Activated CD8-positive, alpha-beta memory T cell treated with anti-CD3 and anti-CD28 coated beads, Interleukin-2, amount 50 U/mL, for 4 hours (primary cell): ENCODE data around the gene BBS9.

Experiments
- DNase-seq: peaks from one replicate; pipeline ENCODE4 v3.0.0-alpha.2; 2020

The BBS9 gene

GRCh38 chr7:33563651-33564050, 434.3 kb downstream of the BBS9 start:
- DNase-seq = no peak

- no peak for DNase-seq
Measured at GRCh38 chr7:33578166-33578565, 448.8 kb downstream of the BBS9 start.

GRCh38 chr7:33578881-33579672, 449.7 kb downstream of the BBS9 start:
- DNase-seq = no peak

GRCh38 chr7:33579673-33579960, 450.3 kb downstream of the BBS9 start:
- DNase-seq = no peak

- no peak for DNase-seq
Measured at GRCh38 chr7:33581236-33581635, 451.9 kb downstream of the BBS9 start.

- DNase-seq = no peak
Measured at GRCh38 chr7:33582104-33582503, 452.7 kb downstream of the BBS9 start.

GRCh38 chr7:33582533-33582932, 453.2 kb downstream of the BBS9 start:
- no peak for DNase-seq

- DNase-seq = no peak
Measured at GRCh38 chr7:33589911-33590310, 460.5 kb downstream of the BBS9 start.

- no peak for DNase-seq
Measured at GRCh38 chr7:33590916-33591315, 461.6 kb downstream of the BBS9 start.

- no peak for DNase-seq
Measured at GRCh38 chr7:33591490-33591889, 462.1 kb downstream of the BBS9 start.

GRCh38 chr7:33592718-33593117, 463.4 kb downstream of the BBS9 start:
- DNase-seq = no peak

GRCh38 chr7:33593611-33594010, 464.2 kb downstream of the BBS9 start:
- no peak for DNase-seq

- no peak for DNase-seq
Measured at GRCh38 chr7:33596686-33597085, 467.3 kb downstream of the BBS9 start.

GRCh38 chr7:33597181-33597580, 467.8 kb downstream of the BBS9 start:
- DNase-seq = no peak

GRCh38 chr7:33601101-33601500, 471.7 kb downstream of the BBS9 start:
- DNase-seq = no peak

- DNase-seq = no peak
Measured at GRCh38 chr7:33601884-33602283, 472.5 kb downstream of the BBS9 start.

- no peak for DNase-seq
Measured at GRCh38 chr7:33604056-33604455, 474.7 kb downstream of the BBS9 start.

GRCh38 chr7:33610918-33611317, 481.6 kb downstream of the BBS9 start:
- no peak for DNase-seq

GRCh38 chr7:33612442-33612841, 483.1 kb downstream of the BBS9 start:
- DNase-seq = no peak

- DNase-seq = no peak
Measured at GRCh38 chr7:33614357-33615117, 485.2 kb downstream of the BBS9 start.

GRCh38 chr7:33616752-33617151, 487.4 kb downstream of the BBS9 start:
- no peak for DNase-seq

- DNase-seq = no peak
Measured at GRCh38 chr7:33619264-33619663, 489.9 kb downstream of the BBS9 start.

GRCh38 chr7:33623267-33623666, 493.9 kb downstream of the BBS9 start:
- DNase-seq = no peak

GRCh38 chr7:33624215-33624614, 494.9 kb downstream of the BBS9 start:
- DNase-seq = no peak

GRCh38 chr7:33626869-33627268, 497.5 kb downstream of the BBS9 start:
- no peak for DNase-seq
